Thyroid gland (tissue), 4 donors: Measurements from ENCODE around the gene WDR89.

Experiments
- POLR2A ChIP-seq, 2 donors: fragments of 450-650 bp; IDR thresholded peaks; one replicate each; pipeline ENCODE4 v1.6.1; 2017; ENCODE audit warnings: antibody characterized with exemption in 2 of 2, mild to moderate bottlenecking in 2 of 2, moderate library complexity in 1 of 2
- TF ChIP-seq, protein P1 (sequence below), 6 experiments: fragments of 200-600 bp in 3 of 6; fragments of 450-650 bp in 3 of 6; sonication (generic) in 3 of 6; IDR thresholded peaks; one replicate each; pipeline ENCODE4 v1.5.1; 2016 to 2019; ENCODE audit warnings: antibody characterized with exemption in 6 of 6, mild to moderate bottlenecking in 2 of 6, inconsistent platforms in 1 of 6, moderate library complexity in 1 of 6

DNA sequence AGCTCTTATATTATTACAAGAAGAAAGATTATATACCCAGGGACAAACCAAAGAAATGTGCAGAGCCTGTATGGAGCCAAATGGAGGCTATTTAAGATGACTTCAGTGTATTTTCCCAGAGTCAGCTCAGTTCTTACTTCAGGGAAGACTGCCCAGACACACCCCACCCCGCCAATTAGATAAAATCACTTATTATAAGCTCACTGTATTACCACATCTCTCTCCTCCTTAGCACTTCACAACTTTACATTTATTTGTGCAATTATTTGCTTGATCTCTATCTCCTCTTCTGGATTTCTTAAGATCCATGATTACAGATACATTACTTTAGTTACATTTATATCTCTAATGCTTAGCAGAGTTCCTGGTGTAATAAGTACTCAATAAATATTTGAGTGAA, 24.7 kb upstream of the WDR89 start:
- TF ChIP-seq, protein P1, sequence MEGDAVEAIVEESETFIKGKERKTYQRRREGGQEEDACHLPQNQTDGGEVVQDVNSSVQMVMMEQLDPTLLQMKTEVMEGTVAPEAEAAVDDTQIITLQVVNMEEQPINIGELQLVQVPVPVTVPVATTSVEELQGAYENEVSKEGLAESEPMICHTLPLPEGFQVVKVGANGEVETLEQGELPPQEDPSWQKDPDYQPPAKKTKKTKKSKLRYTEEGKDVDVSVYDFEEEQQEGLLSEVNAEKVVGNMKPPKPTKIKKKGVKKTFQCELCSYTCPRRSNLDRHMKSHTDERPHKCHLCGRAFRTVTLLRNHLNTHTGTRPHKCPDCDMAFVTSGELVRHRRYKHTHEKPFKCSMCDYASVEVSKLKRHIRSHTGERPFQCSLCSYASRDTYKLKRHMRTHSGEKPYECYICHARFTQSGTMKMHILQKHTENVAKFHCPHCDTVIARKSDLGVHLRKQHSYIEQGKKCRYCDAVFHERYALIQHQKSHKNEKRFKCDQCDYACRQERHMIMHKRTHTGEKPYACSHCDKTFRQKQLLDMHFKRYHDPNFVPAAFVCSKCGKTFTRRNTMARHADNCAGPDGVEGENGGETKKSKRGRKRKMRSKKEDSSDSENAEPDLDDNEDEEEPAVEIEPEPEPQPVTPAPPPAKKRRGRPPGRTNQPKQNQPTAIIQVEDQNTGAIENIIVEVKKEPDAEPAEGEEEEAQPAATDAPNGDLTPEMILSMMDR (IDR thresholded peaks at IDR 0.05), result no peak
- TF ChIP-seq POLR2A (IDR thresholded peaks at IDR 0.05), result no peak
